ENCODE measurements around the gene DNAH8. TPM values are rescaled to one million over a fixed set of nuclear protein-coding genes. Genes with fewer than 3 reads are reported as not detected.
A peak's percentile ranks its signal among the peaks of the same experiment; 100 is the strongest.

Gene DNAH8
- total RNA-seq, 1 donor from 2014 or later = 0.03 TPM

GRCh38 chr6:38749473-38749872, 34.4 kb downstream of the DNAH8 start:
- DNase-seq (ENCODE audit: low spot score) = no peak
- no peak for ATAC-seq

DNA sequence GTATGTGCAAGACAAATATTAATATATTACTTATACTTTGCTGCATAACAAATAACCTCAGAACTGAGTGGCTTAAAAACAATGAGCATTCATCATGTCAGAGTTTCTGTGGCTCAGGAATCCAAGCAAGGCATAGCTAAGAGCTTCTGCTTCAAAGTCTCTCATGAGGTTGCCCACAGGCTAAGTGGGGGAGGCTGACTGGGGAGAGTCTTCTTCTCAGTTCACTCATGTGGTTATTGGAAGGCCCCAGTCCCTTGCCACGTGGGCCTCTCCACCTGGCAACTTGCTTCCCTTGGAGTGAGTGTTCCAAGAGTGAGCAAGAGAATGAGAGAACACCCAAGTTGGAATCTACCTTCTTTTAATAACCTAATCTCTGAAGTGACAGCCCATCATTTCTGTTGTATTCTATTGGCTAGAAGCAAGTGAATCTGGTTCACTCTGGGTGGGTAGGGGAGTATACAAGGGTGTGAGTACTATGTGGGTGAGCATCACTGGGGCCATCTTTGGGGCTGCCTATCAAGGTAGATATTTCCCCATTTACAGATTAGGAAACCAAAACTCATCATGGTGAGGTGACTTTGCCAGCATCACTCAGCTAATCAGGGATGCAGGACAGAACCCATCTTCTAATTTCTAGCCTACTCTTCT, 36.0 kb downstream of the DNAH8 start:
- ATAC-seq (no peak), DNase-seq (ENCODE audit: low spot score) (no peak)

- DNase-seq (ENCODE audit: low spot score) (no peak), ATAC-seq (no peak)
Observed at GRCh38 chr6:38753707-38754106, 38.6 kb downstream of the DNAH8 start.

DNA sequence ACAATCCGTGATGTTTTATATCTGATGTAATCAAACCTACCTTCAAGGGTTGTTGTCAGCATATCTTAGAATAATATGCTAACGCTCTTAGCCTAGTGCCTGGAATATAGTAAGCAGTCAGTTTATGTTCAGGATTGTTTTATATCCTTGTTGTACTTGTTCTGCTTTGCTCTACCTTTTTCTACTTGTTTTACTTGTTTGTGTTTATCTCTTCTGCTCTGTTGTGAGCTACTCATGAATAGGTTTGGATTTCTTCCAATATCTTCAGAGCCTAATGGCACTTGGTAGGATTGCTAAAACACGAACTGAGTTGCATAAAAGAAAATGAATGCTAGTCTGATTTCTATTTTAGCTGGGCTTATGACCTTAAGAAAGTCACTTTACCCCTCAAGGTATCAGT, 40.1 kb downstream of the DNAH8 start:
- DNase-seq (ENCODE audit: low spot score) (no peak), ATAC-seq (no peak)

DNA sequence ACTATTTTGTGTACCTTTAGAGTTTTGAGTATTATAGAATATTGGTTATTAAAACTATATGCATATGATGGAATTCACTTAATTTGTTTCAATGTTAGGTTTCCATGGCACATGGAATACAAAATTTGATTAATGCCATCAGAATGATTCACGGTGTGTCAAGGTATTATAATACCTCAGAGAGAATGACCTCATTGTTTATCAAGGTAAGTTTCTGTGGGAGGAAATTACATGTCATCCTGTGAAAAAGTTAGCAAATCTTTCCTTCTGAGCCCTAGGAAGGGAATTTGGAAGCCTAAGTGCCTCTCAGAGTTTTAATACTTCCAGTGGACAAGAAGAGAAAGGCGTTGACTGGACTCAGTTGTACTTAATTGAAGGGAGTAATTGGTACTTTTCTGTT, 40.8 kb downstream of the DNAH8 start:
- ATAC-seq = no peak

DNA sequence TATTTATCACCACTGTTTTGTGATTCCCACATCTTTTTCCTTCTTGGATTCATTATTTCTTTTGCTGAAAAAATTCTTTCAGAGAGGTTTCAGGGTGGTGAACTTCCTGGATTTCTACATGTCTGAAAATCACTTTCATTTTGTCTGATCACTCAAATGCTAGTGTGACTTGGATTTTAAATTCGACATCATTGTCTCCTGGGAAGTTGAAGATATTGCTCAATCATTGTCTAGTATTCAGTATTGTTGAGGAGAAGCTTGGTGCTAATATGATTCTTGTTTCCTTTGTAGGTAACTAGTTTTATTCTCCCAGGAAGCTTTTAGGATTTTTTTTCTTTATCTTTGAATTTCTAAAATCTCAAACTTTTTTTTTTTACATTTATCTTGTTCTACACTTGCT, 45.0 kb downstream of the DNAH8 start:
- no peak for ATAC-seq
- no peak for DNase-seq (ENCODE audit: low spot score)

More for the DNA sequence above, 40.8 kb downstream of the DNAH8 start:
- DNase-seq (ENCODE audit: low spot score) = no peak

DNA sequence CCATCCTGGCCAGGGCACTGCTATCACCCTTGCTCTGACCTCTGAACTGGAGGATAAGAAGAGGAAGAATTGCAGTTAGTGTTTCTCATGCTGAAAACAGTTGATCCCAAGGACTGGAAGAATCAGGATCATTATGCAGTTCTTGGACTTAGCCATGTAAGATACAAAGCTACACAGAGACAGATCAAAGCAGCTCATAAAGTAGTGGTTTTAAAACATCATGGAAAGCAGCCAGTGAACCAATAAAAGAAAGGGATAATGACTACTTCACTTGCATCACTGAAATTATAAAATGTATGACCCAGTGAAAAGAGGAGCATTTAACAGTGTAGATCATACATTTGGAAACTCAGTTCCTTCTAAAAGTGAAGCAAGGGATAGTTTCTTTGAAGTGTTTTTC, 47.7 kb downstream of the DNAH8 start:
- DNase-seq (ENCODE audit: low spot score) (no peak), ATAC-seq (no peak)

DNA sequence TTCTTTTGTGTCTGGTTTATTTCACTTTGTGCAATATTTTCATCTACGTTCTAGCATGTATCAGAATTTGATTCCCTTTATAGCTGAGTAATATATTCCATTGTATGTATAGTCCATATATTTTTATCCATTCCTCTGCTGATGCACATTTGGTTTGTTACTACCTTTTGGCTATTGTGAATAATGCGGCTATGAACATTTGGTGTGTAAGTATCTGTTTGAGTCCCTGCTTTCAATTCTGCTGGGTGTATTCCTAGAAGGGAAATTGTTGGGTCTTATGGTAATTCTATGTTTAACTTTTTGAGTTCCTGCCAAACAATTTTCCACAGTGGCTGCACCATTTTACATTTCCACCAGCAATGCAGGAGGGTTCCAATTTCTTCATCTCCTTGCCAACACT, 52.4 kb downstream of the DNAH8 start:
- DNase-seq (ENCODE audit: low spot score) (no peak), ATAC-seq (no peak)

DNA sequence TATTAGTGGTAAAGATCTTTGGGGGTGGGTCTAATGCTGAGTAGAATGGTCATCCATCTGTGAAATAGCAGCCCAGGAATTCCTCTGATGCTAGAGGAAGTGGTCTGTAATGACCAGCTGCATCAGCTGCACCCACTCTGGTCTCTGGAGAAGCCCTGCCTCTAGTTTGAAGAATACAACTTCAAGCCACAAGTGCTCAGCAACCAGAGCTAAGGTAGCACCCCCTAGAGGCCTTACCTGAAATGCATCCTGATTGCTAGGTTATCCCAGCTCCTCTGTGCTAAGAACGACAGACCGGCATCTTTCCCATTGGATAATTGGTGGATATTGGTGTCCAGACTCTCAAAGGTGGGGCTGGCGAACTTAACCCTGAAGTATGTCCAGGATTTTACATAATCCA, 58.2 kb downstream of the DNAH8 start:
- peak; percentile 53 for ATAC-seq

DNA sequence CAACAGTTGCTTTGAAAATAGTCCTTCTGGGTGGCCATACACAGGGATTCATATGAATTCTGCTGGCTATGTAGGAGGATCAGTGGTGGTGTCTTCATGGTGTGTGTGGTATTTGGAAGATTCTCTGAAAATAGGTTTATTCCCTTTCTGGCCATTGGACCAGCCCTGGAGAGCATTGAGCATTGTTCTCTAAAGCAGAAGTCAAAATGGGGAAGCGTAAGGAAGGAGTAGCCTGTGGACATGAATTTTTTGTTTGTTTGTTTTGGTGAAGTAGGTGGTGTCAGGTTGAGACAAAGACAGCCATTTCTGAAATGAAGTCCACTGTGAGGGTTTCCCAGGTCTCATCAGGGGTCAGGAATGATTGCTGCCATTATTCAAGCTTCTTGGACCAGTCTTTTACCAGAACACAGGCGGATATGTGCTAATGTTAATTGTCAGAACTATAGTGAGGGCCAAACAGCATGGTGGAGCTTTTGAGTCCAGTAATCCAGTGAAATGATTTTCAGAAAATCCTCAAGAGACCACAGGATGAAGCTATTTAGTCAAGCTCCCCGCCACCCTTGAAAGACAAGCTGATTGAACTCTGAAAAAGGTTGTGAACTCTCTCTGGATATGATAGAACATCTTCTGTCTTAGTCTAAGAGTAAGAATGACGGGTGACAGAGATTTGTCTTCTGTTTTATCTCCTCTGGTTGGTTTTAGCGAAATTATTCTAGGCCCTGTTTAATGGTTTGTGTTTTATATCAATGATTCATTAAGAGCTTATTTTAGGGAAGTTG, 60.0 kb downstream of the DNAH8 start:
- ATAC-seq = no peak
- DNase-seq (ENCODE audit: low spot score) = no peak

More for the DNA sequence above, 58.2 kb downstream of the DNAH8 start:
- no peak for DNase-seq (ENCODE audit: low spot score)

GRCh38 chr6:38775870-38776269, 60.8 kb downstream of the DNAH8 start:
- ATAC-seq (no peak), DNase-seq (ENCODE audit: low spot score) (no peak)

- no peak for ATAC-seq
- no peak for DNase-seq (ENCODE audit: low spot score)
Observed at GRCh38 chr6:38776515-38776914, 61.4 kb downstream of the DNAH8 start.

- DNase-seq (ENCODE audit: low spot score) (no peak), ATAC-seq (no peak)
Observed at GRCh38 chr6:38779310-38780062, 64.4 kb downstream of the DNAH8 start.

DNA sequence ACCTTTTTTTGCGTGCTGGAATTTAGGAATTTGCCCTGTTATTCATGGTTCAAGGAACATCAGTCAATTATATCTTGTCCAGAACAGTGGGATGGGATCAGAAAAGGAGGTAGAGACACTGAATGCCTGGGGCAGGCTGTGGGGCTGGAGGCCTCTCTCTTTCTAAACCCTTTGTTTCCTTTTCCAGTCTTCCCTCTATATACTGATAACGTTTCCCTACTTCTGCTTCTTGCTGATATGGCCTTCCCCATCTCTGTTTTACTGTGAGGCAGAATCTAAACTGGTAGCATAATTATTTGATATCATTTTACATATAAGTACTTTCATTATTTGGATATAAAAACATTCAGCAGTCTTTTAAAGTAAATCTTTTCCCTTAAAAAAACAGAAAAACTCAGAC, 67.5 kb downstream of the DNAH8 start:
- ATAC-seq = no peak
- DNase-seq (ENCODE audit: low spot score) = no peak

- DNase-seq (ENCODE audit: low spot score) (no peak), ATAC-seq (no peak)
Observed at GRCh38 chr6:38783443-38784228, 68.5 kb downstream of the DNAH8 start.

- DNase-seq (ENCODE audit: low spot score) (no peak), ATAC-seq (no peak)
Observed at GRCh38 chr6:38784506-38785235, 69.6 kb downstream of the DNAH8 start.

GRCh38 chr6:38786486-38786885, 71.4 kb downstream of the DNAH8 start:
- ATAC-seq (no peak), DNase-seq (ENCODE audit: low spot score) (no peak)

GRCh38 chr6:38789256-38789655, 74.1 kb downstream of the DNAH8 start:
- DNase-seq (ENCODE audit: low spot score) (no peak), ATAC-seq (no peak)

- ATAC-seq (no peak), DNase-seq (ENCODE audit: low spot score) (no peak)
Observed at GRCh38 chr6:38792356-38792755, 77.2 kb downstream of the DNAH8 start.

DNA sequence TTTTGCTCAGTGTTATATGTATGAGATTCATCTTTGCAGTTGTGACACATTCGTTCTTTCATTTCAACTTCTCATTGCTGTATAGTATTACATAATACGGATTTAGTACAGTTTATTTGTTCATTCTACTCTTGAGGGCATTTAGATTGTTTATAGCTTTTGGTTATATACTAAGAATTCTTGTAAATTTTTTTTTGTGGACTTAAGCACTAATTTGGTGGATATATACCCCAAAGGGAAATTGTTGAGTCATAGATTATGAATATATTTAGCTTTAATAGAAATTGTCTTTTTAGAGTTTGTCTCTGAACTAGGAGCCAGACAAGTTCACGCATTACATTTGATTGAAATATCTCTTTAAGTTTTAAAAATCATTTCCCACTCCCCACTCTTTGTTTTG, 79.6 kb downstream of the DNAH8 start:
- no peak for ATAC-seq
- DNase-seq (ENCODE audit: low spot score) = no peak

Data from left lobe of liver (tissue), 2 donors.